Vagina (tissue), 2 donors: ENCODE data around the gene PTPRK.

Source experiments
- CTCF ChIP-seq, 3 experiments: fragments of 450-650 bp in 2 of 3; fragments of 200-600 bp in 1 of 3; sonication (generic) in 1 of 3; IDR thresholded peaks; one replicate each; pipeline ENCODE4 v1.5.1; 2017 to 2019; ENCODE audit warnings: antibody characterized with exemption in 3 of 3, mild to moderate bottlenecking in 2 of 3, moderate library complexity in 2 of 3
- POLR2A ChIP-seq, 2 donors: fragments of 450-650 bp; IDR thresholded peaks; one replicate each; pipeline ENCODE4 v1.6.1; 2017; ENCODE audit warnings: antibody characterized with exemption in 2 of 2, mild to moderate bottlenecking in 2 of 2, moderate library complexity in 2 of 2
- POLR2AphosphoS5 ChIP-seq, 2 donors: sonication (generic); formaldehyde crosslinking; IDR thresholded peaks; one replicate each; pipeline ENCODE4 v1.9.0; 2017; ENCODE audit warnings: antibody characterized with exemption in 2 of 2, mild to moderate bottlenecking in 2 of 2, low read depth in 1 of 2; ENCODE audit not compliant: insufficient read depth in 1 of 2

GRCh38 chr6:128295670-128296069 is 224.7 kb downstream of the PTPRK start:
- TF ChIP-seq CTCF (IDR thresholded peaks at IDR 0.05), result no peak
- no peak for TF ChIP-seq POLR2AphosphoS5 (IDR thresholded peaks at IDR 0.05; ENCODE audit: insufficient read depth in 1 of 2, low read depth in 1 of 2)
- no peak for TF ChIP-seq POLR2A (IDR thresholded peaks at IDR 0.05)
